NCI-H187 treated with DMSO at 0.1 percent for 48 hours (cell line): Measurements from ENCODE around the gene C10orf120.
A peak's percentile ranks its signal among the peaks of the same experiment; 100 is the strongest.

Experiments used
- DNase-seq: peaks from one replicate; lab custom pipeline; 2025; lab: John Stamatoyannopoulos, UW

The C10orf120 gene

DNA sequence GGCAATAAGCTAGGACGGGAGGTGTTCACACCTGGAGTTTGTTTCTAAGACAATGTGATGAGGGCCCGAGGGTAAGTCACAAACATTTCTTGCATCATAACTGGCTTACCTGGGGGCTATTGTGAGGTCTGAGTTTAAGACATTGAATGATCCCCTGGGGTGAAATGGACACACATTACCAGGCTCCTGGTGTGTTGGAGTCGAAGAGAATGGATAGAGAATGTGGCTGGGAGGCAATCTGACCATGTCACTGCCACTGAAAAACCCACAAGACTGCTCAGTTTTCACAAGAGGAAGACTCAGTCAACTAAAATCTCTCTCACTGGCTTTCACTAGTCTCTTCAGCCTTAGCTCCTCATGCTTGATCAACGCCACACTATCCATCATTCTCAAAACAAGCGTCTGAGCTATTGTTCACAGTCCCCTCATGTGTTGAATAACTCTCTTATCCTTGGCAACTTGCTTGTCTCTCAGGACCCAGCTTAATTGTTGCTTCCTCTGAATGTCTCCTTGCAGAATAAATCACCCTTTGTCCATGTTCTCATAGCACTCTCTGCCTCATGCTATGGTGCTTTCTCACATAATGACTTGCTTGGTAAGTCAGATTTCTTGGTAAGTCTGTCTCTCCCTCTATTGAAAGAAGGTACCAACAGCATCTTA is at the start of gene C10orf120:
TSS of gene C10orf120 (minus strand) at position 51 of the 660 bp plus-strand sequence. CDS start 56 bp downstream, outside the sequence.
- DNase-seq = peak; percentile 13

DNA sequence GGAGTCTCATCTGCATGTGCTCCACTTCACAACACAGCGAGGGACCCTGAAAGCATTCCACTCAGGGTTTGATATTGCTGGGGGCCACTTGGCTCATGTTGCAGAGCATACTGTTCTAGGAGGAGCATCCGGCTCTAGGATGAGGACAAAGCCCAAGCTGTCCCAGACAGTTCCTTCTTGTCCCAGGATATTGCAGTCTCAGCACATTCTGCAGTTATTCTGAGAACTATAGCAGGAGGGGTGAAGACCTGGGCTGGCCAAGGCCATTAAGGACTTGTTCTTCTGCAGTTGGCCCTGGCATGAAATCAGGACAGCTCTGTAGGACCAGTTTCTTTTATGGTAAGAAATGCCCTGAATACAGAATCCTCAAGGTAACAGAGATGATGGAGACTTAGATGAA is 48.9 kb upstream of the C10orf120 start:
- no peak for DNase-seq

GRCh38 chr10:122746408-122746807 is 46.8 kb upstream of the C10orf120 start:
- no peak for DNase-seq

DNA sequence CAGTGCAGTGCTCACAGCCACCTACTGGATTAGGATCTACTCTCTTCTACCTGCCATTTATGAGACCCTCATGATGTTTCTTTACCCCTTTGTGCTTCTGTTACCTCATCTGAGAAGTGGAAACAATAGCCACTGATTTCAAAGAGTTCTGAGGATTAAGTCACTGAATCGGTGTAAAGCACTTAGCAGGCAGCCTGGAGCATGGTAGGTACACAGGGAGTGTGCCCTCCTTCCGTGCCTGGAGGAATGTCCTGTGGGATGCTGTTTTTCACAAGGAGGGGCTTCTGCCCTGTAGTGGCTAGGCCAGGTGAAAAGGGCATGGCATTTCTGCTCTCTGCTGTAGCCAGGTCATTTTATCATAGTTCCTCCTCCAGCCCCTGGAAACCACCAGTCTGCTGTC is 44.6 kb upstream of the C10orf120 start:
- no peak for DNase-seq

DNA sequence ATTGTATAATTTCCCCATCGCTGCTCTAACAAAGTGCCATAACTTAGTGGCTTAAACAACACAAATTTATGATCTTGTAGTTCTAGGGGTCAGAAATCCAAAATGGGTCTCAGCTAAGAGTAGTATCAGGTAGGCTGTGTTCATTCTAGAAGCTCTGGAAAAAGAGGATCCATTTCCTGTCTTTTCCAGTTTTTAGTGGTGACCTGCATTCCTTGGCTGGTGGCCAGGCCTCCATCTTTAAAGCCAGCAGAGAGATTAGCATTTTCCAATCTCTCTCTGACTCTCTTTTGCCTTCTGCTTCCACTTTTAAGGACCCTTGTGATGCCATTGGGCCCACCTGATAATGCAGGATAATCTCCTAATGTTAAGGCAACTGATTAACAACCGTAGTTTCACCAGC is 41.0 kb upstream of the C10orf120 start:
- no peak for DNase-seq

DNA sequence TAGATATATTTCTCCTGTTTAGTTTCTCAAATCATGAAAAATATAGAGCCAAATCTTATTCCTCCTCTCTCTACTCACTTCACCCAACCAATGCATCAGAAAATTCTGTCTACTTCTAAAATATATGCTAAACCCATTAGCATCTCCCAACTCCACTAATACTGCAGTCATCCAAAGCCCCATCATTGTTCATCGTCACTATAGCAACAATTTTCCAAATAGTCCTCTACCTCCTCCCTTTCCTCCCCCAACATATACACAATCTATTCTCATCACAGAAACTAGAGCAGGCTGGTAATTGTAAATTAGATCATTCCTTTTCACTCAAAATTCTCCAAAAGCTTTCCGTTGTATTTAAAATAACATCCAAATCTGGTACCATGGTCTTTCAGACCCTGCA is 38.4 kb upstream of the C10orf120 start:
- no peak for DNase-seq

GRCh38 chr10:122733931-122734665 is 34.5 kb upstream of the C10orf120 start:
- no peak for DNase-seq

DNA sequence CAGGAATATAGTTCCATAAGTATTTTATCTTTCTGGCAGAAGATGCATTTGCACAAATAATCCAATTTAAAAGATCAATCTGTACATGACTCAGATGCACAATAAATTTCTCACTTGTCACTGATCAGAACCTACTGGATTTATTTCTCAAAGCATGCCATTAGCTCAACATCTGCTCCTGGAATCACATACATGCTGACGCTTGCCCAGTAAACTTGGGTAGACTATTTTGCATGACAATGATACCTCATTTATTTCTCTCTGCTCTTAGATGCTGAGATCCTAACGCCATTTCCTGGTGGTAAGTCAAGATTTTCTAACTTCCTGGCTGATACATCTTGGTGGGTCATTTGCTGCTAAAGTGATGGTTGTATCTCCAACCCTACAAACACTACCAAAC is 33.8 kb upstream of the C10orf120 start:
- no peak for DNase-seq

DNA sequence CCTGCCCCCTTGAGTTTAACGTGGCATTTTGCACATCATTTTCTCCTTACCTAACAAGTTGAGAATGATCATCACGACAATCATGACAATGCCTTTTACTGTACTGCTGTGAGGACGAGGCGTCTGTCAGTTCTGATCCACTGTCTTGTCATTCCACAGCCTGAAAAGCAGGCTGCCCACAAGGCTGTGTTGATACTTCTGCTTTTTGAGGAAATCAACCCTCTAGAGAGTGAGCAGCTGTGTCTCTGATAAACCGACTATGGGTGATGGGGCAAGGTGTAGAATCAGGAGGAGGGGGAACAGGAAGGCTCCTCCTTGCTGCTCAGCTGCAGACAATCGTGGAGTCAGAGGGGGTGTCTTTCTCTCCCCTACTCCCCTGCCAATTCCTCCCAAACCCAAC is 30.6 kb upstream of the C10orf120 start:
- DNase-seq = no peak

DNA sequence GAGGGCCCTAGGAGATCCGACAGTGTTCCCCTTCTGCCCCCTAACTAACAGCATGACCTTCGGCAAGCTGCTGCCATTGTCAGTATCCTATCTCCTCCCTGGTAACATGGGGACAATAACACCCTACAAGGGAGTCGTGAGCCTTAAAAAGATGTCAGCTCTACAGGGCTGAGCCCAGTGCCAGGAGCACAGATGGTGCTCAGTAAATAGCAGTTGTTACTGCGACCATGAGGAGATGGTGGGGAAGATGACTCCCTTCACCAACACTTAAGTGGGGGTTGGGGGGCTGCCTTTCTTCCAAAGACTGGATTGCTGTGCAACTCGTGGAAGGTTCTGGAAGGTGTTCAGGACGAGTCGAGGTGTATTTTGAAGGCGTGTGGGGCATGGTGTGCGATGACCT is 29.5 kb upstream of the C10orf120 start:
- no peak for DNase-seq

GRCh38 chr10:122727426-122727825 is 27.8 kb upstream of the C10orf120 start:
- DNase-seq = no peak

DNA sequence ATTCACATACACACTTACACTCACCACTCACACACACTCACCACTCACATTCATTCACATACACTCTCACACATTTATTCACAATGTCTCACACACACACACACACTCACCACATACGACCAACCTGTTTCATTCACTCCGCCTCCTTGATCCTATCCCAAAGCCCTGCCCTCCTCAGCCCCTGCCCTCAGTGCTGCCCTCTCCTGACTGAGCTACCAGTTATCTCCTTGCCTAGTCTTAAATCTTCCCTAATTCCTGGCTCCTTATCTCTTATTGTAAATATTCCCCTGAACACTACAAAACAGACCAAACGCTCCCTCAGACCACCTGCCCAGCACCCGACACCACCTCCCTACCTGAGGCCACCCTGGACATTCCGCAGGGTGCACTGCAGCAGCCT is 26.1 kb upstream of the C10orf120 start:
- DNase-seq = no peak

DNA sequence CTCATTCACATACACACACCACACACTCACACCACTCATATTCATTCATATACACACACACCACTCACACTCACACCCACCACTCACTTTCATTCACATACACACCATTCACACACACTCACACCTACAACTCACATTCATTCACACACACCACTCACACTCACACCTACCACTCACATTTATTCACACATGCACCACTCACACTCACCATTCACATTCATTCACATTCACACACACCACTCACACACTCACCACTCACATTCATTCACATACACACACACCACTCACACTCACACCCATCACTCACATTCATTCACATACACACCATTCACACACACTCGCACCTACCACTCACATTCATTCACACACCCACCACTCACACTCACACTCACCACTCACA is 25.4 kb upstream of the C10orf120 start:
- DNase-seq = no peak

- no peak for DNase-seq
Observed at GRCh38 chr10:122721111-122721510, 21.5 kb upstream of the C10orf120 start.

- no peak for DNase-seq
Observed at GRCh38 chr10:122716025-122716424, 16.4 kb upstream of the C10orf120 start.

- DNase-seq = no peak
Observed at GRCh38 chr10:122715576-122715975, 15.9 kb upstream of the C10orf120 start.

- no peak for DNase-seq
Observed at GRCh38 chr10:122713091-122713885, 13.6 kb upstream of the C10orf120 start.

DNA sequence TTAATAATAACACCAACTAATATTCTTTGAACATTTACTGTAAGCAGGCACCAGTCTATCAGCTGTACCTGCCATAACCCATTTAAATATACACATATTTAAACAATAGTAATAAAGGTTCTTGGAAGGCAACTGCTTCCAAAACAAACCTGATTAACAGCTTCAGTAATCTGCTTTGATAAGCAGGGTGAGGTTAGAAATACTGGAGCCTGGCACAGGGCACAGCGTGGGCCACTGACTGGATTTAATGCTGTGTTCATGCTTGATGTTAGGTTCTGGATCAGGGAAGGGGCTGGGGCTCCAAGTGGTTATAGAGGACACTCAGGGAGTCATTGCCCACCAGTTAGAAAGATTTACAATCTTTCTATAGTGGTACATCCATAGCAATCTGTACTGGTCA is 10.9 kb upstream of the C10orf120 start:
- DNase-seq = no peak

DNA sequence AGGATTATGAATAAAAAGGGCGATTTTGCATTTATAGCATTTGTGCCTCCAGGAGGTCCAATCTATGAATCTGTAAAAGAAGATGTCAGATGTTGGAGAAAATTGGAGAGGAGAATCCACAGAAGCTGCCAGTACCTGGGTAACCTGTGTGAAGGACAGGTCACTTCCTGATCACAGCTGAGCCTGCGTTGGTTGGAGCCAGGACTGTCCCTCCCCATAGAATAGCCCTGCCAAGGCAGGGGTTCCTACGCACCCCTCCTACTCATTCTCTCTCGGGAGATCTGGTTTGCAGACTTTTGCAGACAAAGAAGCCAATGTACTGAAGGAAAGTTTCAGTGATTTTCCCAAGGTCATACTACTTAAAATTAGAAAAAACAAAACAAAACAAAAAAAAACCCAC is 10.3 kb upstream of the C10orf120 start:
- DNase-seq = no peak

GRCh38 chr10:122707535-122707934 is 7.9 kb upstream of the C10orf120 start:
- no peak for DNase-seq

GRCh38 chr10:122706947-122707346 is 7.3 kb upstream of the C10orf120 start:
- DNase-seq = no peak

DNA sequence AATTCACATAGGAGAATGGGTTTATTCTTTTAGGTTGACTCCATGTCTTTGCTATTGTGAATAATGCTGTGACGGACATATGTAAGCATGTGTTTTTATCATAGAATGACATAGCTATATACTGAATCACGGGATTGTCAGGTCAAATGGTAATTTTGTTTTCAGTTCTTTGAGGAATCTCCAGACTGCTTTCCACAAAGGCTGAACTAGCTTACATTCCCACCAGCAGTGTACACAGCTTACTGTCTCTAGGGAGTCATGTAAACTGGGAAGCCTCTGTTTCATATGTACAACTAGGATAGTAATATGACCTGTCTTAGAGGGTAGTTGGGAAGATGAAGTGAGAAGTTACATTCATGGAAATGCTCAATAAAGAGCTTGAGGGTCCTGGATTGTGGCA is 6.8 kb upstream of the C10orf120 start:
- DNase-seq = no peak
